OCI-LY7 (cell line): ENCODE data around the gene RPRML. TPM values are rescaled to one million over a fixed set of nuclear protein-coding genes. Genes with fewer than 3 reads are reported as not detected.

Experiments used
- BruUV-seq: library from RNA; stranded (reverse); fragments of 400-500 nt; replicated peaks from 2 replicates; lab custom pipeline; 2021; lab: Mats Ljungman, UMichigan
- CTCF ChIA-PET: fragments of 300-600 bp; sonication (Branson Sonifier 250); formaldehyde crosslinking; loops from one replicate; lab custom pipeline; 2022; ENCODE audit warnings: antibody characterized with exemption; ENCODE audit not compliant: unreplicated experiment; lab: Charles Lee
- POLR2A ChIA-PET: fragments of 300-600 bp; sonication (Branson Sonifier 250); formaldehyde crosslinking; loops from one replicate; lab custom pipeline; 2022; ENCODE audit warnings: antibody characterized with exemption; lab: Charles Lee
- DNase-seq: peaks from one replicate; pipeline ENCODE4 v3.0.0-alpha.2; 2015; ENCODE audit warnings: low spot score
- H2AFZ ChIP-seq: fragments of 200-600 bp; sonication (generic), shearing (Covaris generic); 2 replicates; pipeline ENCODE4 v1.6.1; 2014; ENCODE audit warnings: mild to moderate bottlenecking, antibody characterized with exemption, low read length, moderate library complexity
- H3K27ac ChIP-seq: fragments of 200-600 bp; sonication (generic); 2 replicates; pipeline ENCODE4 v1.5.1; 2014; ENCODE audit warnings: mixed run types, low read depth, mild to moderate bottlenecking, moderate library complexity, low read length, inconsistent platforms; ENCODE audit not compliant: poor library complexity, severe bottlenecking
- H3K36me3 ChIP-seq: fragments of 200-600 bp; sonication (generic); 2 replicates; pipeline ENCODE4 v1.6.1; 2014; ENCODE audit warnings: mild to moderate bottlenecking, antibody characterized with exemption, low read length, moderate library complexity, mixed read lengths; ENCODE audit not compliant: insufficient read depth
- H3K4me1 ChIP-seq: fragments of 200-600 bp; sonication (generic); 2 replicates; pipeline ENCODE4 v1.5.1; 2014; ENCODE audit warnings: mild to moderate bottlenecking, low read length; ENCODE audit not compliant: insufficient read depth, poor library complexity, severe bottlenecking
- H3K4me2 ChIP-seq: fragments of 200-600 bp; sonication (generic); 2 replicates; pipeline ENCODE4 v1.6.1; 2014; ENCODE audit warnings: mild to moderate bottlenecking, low read length
- H3K4me3 ChIP-seq: fragments of 200-600 bp; sonication (generic); 2 replicates; pipeline ENCODE4 v1.5.1; 2014; ENCODE audit warnings: mild to moderate bottlenecking, low read depth, low read length; ENCODE audit not compliant: poor library complexity, severe bottlenecking
- H3K79me2 ChIP-seq: fragments of 200-600 bp; sonication (generic); 2 replicates; pipeline ENCODE4 v1.6.1; 2016; ENCODE audit warnings: low read depth, mild to moderate bottlenecking, low read length, moderate library complexity, mixed read lengths; ENCODE audit not compliant: insufficient read depth
- H3K9me2 ChIP-seq: fragments of 200-600 bp; sonication (generic); 2 replicates; pipeline ENCODE4 v1.6.1; 2016; ENCODE audit warnings: mild to moderate bottlenecking, low read length, mixed read lengths; ENCODE audit not compliant: insufficient read depth
- H3K9me3 ChIP-seq: fragments of 200-600 bp; sonication (generic); 2 replicates; pipeline ENCODE4 v1.6.1; 2014; ENCODE audit warnings: mild to moderate bottlenecking, mixed run types, low read length, mixed read lengths
- H4K20me1 ChIP-seq: fragments of 200-600 bp; sonication (generic); 2 replicates; pipeline ENCODE4 v1.6.1; 2014; ENCODE audit warnings: mild to moderate bottlenecking, antibody characterized with exemption, low read length, moderate library complexity, mixed read lengths; ENCODE audit not compliant: insufficient read depth
- EZH2phosphoT487 ChIP-seq: fragments of 200-600 bp; sonication (generic); IDR thresholded peaks from 2 replicates; pipeline ENCODE4 v1.6.1; 2018; ENCODE audit warnings: low read depth, borderline replicate concordance, mild to moderate bottlenecking, mixed run types, antibody characterized with exemption, low read length, moderate library complexity, mixed read lengths
- intact Hi-C: fragments of 100-400 bp; cut with micrococcal nuclease; formaldehyde crosslinking; loops from one replicate; pipeline ENCODE4 v1.10.0; 2022; ENCODE audit not compliant: unreplicated experiment
- total RNA-seq, 2 experiments: library from RNA; depleted of rRNA in 1 of 2; stranded (reverse); fragments of >200 nt in 1 of 2; shearing (Covaris generic) in 1 of 2; gene quantifications; 2 replicates each; pipeline ENCODE4 v1.2.3, GENCODE V29; 2014 to 2022
- TF ChIP-seq, protein P1 (sequence below): fragments of 200-600 bp; sonication (generic); conservative IDR thresholded peaks from 2 replicates; pipeline ENCODE4 v1.5.1; 2014; ENCODE audit warnings: mild to moderate bottlenecking, antibody characterized with exemption, low read length, moderate library complexity, mixed read lengths

Gene RPRML
- total RNA-seq, 2 experiments from 2014 or later, result 1.2 to 8.8 TPM

- no TSS peak for BruUV-seq
- H2AFZ ChIP-seq, result no peak overlapping the region
- no peak overlapping the region for H3K27ac ChIP-seq
- intact Hi-C loops, result no loop called here
- CTCF ChIA-PET, result no interaction called here
- H3K9me3 ChIP-seq, result no peaks in the 10 kb centered on the region
- TF ChIP-seq, protein P1, sequence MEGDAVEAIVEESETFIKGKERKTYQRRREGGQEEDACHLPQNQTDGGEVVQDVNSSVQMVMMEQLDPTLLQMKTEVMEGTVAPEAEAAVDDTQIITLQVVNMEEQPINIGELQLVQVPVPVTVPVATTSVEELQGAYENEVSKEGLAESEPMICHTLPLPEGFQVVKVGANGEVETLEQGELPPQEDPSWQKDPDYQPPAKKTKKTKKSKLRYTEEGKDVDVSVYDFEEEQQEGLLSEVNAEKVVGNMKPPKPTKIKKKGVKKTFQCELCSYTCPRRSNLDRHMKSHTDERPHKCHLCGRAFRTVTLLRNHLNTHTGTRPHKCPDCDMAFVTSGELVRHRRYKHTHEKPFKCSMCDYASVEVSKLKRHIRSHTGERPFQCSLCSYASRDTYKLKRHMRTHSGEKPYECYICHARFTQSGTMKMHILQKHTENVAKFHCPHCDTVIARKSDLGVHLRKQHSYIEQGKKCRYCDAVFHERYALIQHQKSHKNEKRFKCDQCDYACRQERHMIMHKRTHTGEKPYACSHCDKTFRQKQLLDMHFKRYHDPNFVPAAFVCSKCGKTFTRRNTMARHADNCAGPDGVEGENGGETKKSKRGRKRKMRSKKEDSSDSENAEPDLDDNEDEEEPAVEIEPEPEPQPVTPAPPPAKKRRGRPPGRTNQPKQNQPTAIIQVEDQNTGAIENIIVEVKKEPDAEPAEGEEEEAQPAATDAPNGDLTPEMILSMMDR, result no peak
- no peak for TF ChIP-seq EZH2phosphoT487
- H3K4me1 ChIP-seq, result no peaks in the 10 kb centered on the region
- no peaks in the 10 kb centered on the region for H3K79me2 ChIP-seq
- H3K9me2 ChIP-seq, result no peaks in the 10 kb centered on the region
- H3K4me2 ChIP-seq, result no peak overlapping the region
- no peaks in the 10 kb centered on the region for H3K36me3 ChIP-seq
- H3K4me3 ChIP-seq, result no peak overlapping the region
- DNase-seq, result no peak
- no peaks in the 10 kb centered on the region for H4K20me1 ChIP-seq
- POLR2A ChIA-PET, result no interaction called here
These were observed 27.3 kb downstream of the RPRML start for GRCh38 chr17:46951706-46952105.

GRCh38 chr17:46950997-46951621, 27.9 kb downstream of the RPRML start:
- CTCF ChIA-PET, result no interaction called here
- intact Hi-C loops, result no loop called here

More at GRCh38 chr17:46950997-46951621, 27.9 kb downstream of the RPRML start:
- Histone ChIP-seq H3K9me3 (no peaks in the 10 kb centered on the region), H3K4me3 (no peak overlapping the region), H2AFZ (no peak overlapping the region), H3K79me2 (no peaks in the 10 kb centered on the region), H4K20me1 (no peaks in the 10 kb centered on the region), H3K9me2 (no peaks in the 10 kb centered on the region), H3K36me3 (no peaks in the 10 kb centered on the region), H3K4me1 (no peaks in the 10 kb centered on the region), H3K27ac (no peak overlapping the region), H3K4me2 (no peak overlapping the region)
- no TSS peak for BruUV-seq
- TF ChIP-seq EZH2phosphoT487, result no peak
- TF ChIP-seq, protein P1, result no peak
- DNase-seq, result no peak
- POLR2A ChIA-PET, result no interaction called here
